ENCODE measurements around the gene TMEM63B.
A peak's percentile ranks its signal among the peaks of the same experiment; 100 is the strongest.
"Not testable (repeated sequence)": the region's sequence is repeated elsewhere in the genome, so short reads cannot be mapped to it uniquely, and the experiment has no call there.

Gene TMEM63B

GRCh38 chr6:44127186-44128019, at the start of gene TMEM63B, which contains the start of gene MRPL14:
Gene TMEM63B, plus strand, starts transcription at chr6:44127554. Its CDS starts 7,031 bp downstream, at chr6:44134585.
Gene MRPL14, minus strand, starts transcription at chr6:44127452. Its CDS starts 10,841 bp downstream, at chr6:44116611.
- peak; percentile 92 for DNase-seq (ENCODE audit: low spot score)

DNA sequence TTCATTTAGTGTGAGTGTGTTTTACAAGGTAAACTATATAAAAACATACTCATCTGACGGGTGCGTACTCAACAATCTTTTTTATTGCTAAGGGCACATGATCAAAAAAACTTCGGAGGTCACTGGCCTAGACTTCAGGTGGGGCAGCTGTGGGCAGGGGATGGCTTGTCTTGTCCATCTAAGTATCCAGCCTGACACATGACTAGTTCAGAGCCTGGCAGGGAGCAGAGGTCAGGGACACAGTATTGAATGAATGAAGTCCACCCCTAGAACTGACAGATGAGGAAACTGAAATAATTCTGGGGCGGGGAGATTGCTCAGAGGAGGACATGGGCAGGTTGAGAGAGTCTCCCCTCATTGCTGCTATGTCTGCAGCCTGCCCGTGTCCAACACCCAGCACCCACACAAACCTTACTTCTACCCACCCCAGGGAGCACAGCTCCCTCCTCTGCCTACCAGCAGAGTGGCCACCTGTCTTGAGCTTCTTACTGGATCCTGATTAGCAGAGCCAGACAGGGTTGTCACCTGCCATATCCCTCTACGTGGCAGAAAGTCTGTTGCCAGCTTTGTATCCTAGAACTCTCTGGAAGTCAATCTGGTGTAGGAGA, 49.0 kb upstream of the TMEM63B start:
- no peak for DNase-seq (ENCODE audit: low spot score)

GRCh38 chr6:44078827-44079671, 48.3 kb upstream of the TMEM63B start:
- DNase-seq (ENCODE audit: low spot score) = peak; percentile 84

DNA sequence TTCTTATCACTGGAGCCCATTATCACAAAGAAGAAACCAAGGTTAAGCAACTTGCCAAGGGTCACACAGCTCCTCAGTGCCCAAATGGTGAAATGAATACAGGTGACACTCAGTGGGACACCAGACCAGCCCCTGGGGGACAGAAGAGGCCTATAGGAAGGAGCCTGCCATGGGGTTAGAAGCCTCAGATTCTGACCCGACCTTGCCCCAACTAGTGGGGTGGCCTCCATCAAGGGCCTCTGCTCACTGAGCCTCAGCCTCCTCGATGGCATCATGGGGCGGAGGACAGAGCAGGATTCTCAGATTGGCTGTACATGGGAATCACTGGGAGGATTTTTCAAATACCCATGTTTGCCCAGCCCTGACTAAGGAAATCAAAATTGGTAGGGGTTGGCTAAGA, 47.7 kb upstream of the TMEM63B start:
- DNase-seq (ENCODE audit: low spot score) = no peak

DNA sequence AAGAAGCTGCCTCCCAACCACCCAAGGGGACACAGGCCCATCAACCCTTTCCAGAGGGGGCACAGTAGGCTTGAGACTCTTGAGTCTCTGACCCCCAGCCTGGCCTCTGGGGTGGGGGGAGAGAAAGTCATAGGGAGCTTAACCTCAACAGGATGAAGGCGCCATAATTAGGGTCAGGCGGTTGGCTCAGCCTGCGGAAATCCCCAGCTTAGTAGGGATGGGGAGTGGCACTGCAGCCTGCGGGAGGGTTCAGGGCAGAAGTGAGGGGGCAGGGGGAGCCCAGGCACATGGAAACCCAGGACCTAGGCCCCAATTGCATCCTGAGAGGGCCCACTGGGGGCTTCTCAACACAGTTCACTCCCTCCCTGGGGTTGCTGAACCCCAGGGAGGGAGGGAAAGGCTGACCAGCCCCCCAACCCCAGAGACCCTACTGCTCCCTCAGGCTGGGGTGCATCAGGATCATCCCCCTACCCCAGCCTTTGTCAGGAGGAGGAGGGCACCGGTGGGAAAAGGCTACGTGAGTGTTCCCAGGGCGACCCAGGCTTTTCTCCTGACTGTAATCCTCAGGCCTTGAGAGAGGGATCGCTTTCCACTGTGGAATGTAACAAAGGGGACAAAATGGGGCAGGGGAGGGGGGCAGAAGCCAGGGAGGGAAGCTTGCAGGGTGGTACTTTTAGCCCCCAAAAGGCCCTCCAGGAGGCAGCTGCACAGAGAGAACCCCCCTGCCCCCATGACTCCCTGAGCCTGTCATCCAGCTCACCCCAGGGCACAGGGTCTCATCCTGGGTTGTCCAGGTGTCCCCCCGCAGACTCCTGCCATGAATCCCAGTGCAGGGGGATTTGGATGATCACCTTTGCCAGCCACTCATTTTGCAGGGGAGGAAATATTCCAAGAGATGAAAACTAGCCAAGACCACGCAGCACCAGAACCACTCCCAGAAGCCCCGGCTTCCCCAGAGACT, 46.5 kb upstream of the TMEM63B start:
- DNase-seq (ENCODE audit: low spot score) = no peak

GRCh38 chr6:44081753-44082152, 45.6 kb upstream of the TMEM63B start:
- DNase-seq (ENCODE audit: low spot score) = no peak

GRCh38 chr6:44082872-44083321, 44.5 kb upstream of the TMEM63B start:
- no peak for DNase-seq (ENCODE audit: low spot score)

- DNase-seq (ENCODE audit: low spot score) = no peak
Measured at GRCh38 chr6:44084231-44085014, 42.9 kb upstream of the TMEM63B start.

- no peak for DNase-seq (ENCODE audit: low spot score)
Measured at GRCh38 chr6:44085219-44085618, 42.1 kb upstream of the TMEM63B start.

DNA sequence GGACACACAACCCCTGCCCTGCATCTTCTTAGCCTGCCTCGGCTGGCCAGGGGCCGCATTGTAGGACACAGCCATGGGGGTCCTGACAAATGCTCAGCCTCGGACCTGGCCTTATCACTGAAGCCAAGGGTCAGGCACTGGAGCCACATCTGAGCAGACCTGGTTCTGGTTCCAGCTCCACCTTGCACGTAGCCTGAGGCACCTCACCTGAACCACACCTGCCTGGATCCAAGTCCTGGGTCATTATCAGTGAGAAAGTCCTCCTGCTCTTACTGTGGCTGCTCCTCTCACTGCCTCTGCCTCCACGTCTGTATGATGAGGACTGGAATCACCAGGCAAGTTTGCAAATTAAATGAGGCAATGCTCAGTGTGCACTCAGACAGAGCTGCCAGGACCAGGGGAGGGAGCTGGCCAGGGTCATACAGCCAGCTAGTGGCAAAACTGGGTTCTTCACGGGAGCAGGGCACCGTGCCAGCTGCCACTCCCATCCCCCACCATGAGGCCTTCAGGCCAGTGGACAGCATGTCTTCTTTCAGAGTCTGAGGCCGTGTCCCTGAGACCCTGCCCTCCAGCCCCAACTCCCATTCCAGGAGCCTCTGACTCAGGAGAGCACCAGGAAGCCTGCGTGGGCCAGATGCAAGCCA, 40.3 kb upstream of the TMEM63B start:
- DNase-seq (ENCODE audit: low spot score) = no peak

DNA sequence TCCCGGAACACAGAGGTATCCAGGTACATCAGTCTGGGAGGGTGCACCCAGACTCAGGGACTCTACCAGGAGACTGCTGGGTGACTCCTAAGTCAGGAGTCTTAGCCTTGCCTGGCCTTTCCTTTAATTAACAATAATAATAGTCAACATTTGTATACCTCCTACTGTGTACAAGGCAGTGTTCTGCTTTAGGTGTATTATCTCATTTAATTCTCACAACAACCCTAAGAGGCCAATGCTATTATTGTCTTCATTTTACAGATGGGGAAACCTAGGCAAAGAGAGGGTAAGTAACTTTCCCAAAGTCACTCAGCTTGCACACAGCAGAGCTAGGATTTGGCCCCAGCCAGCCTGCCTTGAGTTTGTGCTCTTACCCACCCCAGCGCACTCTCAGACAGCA, 39.7 kb upstream of the TMEM63B start:
- no peak for DNase-seq (ENCODE audit: low spot score)

DNA sequence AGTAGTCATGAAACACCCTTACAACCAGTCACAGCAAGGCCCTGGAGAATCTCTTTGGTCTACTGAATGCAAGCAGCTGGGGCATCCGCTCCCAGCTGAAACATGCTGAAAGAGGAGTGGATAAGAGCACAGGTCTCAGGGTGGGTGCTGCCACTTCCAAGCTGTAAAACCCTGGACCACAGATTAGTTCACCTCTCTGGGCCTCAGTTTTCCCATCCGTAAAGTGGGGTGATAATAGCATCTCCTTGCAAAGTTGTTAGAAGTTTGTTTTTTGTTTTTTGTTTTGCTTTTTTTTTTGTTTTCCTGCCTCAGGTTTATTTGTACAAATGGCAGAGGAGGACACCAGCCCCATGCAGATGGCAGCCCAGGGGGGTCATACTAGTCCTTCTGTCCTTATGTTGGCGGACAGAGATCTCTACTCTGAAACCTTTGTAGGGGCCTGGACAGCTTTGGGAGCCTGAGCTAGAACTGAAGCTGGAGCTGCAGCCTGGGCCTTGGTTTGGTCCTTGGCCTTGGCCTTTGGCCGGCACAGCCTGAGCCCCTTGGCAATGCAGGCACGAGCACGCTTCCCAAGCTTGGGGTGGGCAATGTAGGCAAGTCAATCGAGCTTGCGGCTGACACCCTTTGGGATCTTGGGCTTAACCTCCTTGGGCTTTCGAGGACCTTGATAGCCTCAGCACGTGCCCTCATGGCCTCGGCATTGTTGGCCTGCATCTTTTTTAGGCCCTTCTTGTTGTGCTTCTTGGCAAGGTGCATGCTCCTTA, 38.3 kb upstream of the TMEM63B start:
- no peak for DNase-seq (ENCODE audit: low spot score)

GRCh38 chr6:44090465-44090864, 36.9 kb upstream of the TMEM63B start:
- no peak for DNase-seq (ENCODE audit: low spot score)

GRCh38 chr6:44091356-44091755, 36.0 kb upstream of the TMEM63B start:
- not testable (repeated sequence) for DNase-seq (ENCODE audit: low spot score)

DNA sequence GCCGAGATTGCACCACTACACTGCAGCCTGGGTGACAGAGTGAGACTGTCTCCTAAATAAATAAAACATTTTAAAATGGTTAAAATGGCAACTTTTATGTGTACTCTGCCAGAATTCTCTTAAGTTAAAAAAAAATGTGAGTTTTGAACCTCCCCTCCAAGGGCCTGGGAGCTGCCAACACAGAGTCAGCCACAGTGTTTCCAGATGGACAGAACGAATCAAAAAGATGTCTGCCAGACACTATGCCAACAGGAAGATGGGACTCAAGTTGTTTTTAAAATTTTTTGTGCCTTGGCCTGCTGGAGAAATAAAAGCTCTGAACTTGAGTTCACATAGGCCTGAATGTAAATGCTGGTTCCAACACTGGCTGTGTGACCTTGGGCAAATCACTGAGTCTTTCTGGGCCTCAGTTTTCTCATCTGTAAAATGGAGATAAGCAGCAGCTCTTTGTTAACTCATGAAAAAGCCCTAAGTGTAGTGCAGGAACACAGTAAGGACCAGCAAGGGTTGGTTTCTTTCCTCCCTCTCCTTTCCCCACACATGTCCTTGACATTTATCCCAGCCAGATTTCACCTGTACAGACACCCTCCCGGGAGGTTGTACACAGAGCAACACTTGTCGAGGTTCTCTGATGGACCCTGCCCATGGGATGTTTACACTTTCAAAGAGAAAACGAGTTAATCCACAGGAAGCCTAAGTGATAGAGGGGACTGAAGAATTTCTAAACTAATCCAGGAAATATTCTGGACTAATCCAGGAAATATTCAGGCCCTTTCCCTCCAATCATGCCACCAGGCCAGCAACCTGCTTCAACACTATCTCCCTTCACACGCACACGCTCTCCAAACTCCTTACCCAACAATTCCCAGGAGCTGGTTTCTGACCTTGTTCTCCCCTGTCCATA, 35.1 kb upstream of the TMEM63B start:
- no peak for DNase-seq (ENCODE audit: low spot score)

DNA sequence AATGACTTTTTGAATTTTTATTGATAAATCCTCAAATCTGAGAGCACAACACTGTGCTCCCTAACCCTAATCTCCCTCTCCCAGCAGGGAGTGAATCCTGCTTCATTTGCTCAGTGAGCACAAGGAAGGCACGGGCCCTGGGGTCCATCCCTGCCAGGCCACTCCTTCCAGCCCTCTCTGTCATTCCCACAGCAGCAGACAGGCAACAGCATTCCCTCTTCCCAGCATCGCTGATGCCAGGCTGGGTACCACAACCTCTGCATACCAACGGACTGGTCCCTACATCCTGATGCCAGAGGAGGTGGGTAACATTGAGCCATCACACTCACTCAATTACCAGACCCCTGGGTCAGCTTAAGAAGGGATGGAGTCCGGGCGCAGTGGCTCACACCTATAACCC, 34.3 kb upstream of the TMEM63B start:
- no peak for DNase-seq (ENCODE audit: low spot score)

DNA sequence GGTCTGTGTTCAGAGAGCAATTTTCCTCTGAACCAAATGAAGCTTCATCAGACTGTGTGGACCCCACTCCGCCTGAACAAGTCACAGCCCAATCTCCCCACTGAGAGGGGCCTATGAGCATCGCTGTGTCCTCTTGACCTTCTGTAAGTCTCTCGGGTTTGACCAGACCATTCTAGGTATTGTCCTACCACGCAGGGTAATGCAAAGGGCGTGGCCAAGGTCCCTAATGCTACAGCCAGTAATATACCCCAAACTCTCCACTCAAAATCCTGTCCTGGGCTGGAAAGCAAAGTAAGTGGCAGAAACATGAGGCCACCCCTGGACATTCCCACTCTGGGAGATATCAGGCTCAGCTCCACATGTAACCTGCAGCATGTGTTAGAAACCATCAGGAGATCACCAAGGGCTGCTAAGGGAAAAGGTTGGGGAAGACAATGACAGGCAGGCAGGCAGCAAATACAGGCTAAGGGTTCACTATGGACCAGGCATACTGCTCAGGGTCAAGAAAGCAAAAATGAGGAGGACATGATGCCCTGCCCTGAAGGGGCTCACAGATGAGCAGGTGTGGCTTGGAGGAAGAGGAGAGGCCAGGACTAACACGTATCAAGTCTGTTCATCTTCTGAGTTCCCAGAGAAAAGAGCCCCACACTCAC, 33.5 kb upstream of the TMEM63B start:
- no peak for DNase-seq (ENCODE audit: low spot score)

Measured in hematopoietic multipotent progenitor cell treated with erythropoietin and hydrocortisone succinate and interleukin-3 and kit ligand, for 15 days (in vitro differentiated cells).